H1 (cell line): ENCODE data around the gene ZNF775. TPM values are rescaled to one million over a fixed set of nuclear protein-coding genes. Genes with fewer than 3 reads are reported as not detected.
A peak's percentile ranks its signal among the peaks of the same experiment; 100 is the strongest.

Experiments
- CTCF ChIA-PET: fragments of 300-600 bp; sonication (Branson Sonifier 250); formaldehyde crosslinking; loops from one replicate; lab custom pipeline; 2021; ENCODE audit not compliant: partially characterized antibody; lab: Charles Lee
- POLR2A ChIA-PET: fragments of 300-600 bp; sonication (Branson Sonifier 250); formaldehyde crosslinking; loops from one replicate; lab custom pipeline; 2021; ENCODE audit warnings: inconsistent platforms; ENCODE audit not compliant: partially characterized antibody; lab: Charles Lee
- DNase-seq, 2 experiments: peaks; one replicate each; pipeline versions ENCODE4 v3.0.0 to v3.0.0-alpha.2; 2010 to 2022; ENCODE audit warnings: low spot score in 2 of 2, low read depth in 1 of 2, mixed read lengths in 1 of 2
- FAIRE-seq: peaks from 2 replicates; lab custom pipeline; 2011; peaks lifted over from hg19 to GRCh38; lab: Jason Lieb, UNC
- H2AFZ ChIP-seq: 2 replicates; pipeline ENCODE4 v1.8.1; 2012; ENCODE audit warnings: low read length, inconsistent platforms
- H2AK5ac ChIP-seq: 2 replicates; pipeline ENCODE4 v1.6.1; 2013; ENCODE audit warnings: low read depth, low read length
- H2BK120ac ChIP-seq: replicated peaks from 2 replicates; pipeline ENCODE3; 2013; ENCODE audit warnings: low read depth, low read length, inconsistent platforms
- H2BK12ac ChIP-seq: 2 replicates; pipeline ENCODE4 v1.6.1; 2013; ENCODE audit warnings: low read depth, low read length
- H2BK15ac ChIP-seq: 2 replicates; pipeline ENCODE4 v1.6.1; 2013; ENCODE audit warnings: low read length
- H2BK20ac ChIP-seq: 2 replicates; pipeline ENCODE4 v1.6.1; 2013; ENCODE audit warnings: low read length
- H2BK5ac ChIP-seq: 2 replicates; pipeline ENCODE4 v1.6.1; 2013; ENCODE audit warnings: low read depth, low read length
- H3K14ac ChIP-seq: 2 replicates; pipeline ENCODE4 v1.6.1; 2013; ENCODE audit warnings: inconsistent platforms; ENCODE audit not compliant: insufficient read length
- H3K18ac ChIP-seq: 2 replicates; pipeline ENCODE4 v1.6.1; 2013; ENCODE audit warnings: low read length; ENCODE audit errors: extremely low read depth
- H3K23ac ChIP-seq: 2 replicates; pipeline ENCODE4 v1.6.1; 2013; ENCODE audit warnings: inconsistent platforms; ENCODE audit not compliant: insufficient read length
- H3K23me2 ChIP-seq: 2 replicates; pipeline ENCODE4 v1.6.1; 2013; ENCODE audit warnings: low read depth, low read length
- H3K27ac ChIP-seq: 2 replicates; pipeline ENCODE4 v1.6.1; 2011; ENCODE audit warnings: low read depth, low read length, inconsistent platforms
- H3K27me3 ChIP-seq, 4 experiments: replicated peaks in 1 of 4; 1 replicate in 1 of 4; 2 replicates in 3 of 4; pipeline versions ENCODE4 v1.6.1 to v1.8.1; 2011 to 2013; ENCODE audit warnings: low read length in 3 of 4, mild to moderate bottlenecking in 3 of 4, inconsistent platforms in 2 of 4, mixed read lengths in 2 of 4, moderate library complexity in 1 of 4; ENCODE audit not compliant: control insufficient read depth in 3 of 4, insufficient read depth in 3 of 4; ENCODE audit errors: extremely low read depth in 1 of 4
- H3K36me3 ChIP-seq, 4 experiments: 2 replicates each; pipeline versions ENCODE4 v1.6.1 to v1.8.1; 2011 to 2013; ENCODE audit warnings: mild to moderate bottlenecking in 4 of 4, low read length in 3 of 4, moderate library complexity in 2 of 4, control low read depth in 1 of 4, inconsistent platforms in 1 of 4; ENCODE audit not compliant: insufficient read depth in 4 of 4, control insufficient read depth in 2 of 4
- H3K4ac ChIP-seq: replicated peaks from 2 replicates; pipeline ENCODE3; 2013; ENCODE audit warnings: low read length, low read depth, mixed read lengths, inconsistent platforms; ENCODE audit not compliant: insufficient read length
- H3K4me1 ChIP-seq, 4 experiments: replicated peaks in 1 of 4; 1 replicate in 1 of 4; 2 replicates in 3 of 4; pipeline versions ENCODE4 v1.6.1 to v1.8.1; 2011 to 2013; ENCODE audit warnings: low read length in 3 of 4, inconsistent platforms in 2 of 4, mixed read lengths in 1 of 4; ENCODE audit not compliant: insufficient read depth in 4 of 4, control insufficient read depth in 3 of 4
- H3K4me2 ChIP-seq, 2 experiments: 2 replicates each; pipeline versions ENCODE4 v1.6.1 to v1.8.1; 2011 to 2013; ENCODE audit warnings: low read depth in 2 of 2, low read length in 2 of 2, control low read depth in 1 of 2, inconsistent platforms in 1 of 2, mild to moderate bottlenecking in 1 of 2; ENCODE audit not compliant: insufficient read depth in 1 of 2
- H3K4me3 ChIP-seq, 4 experiments: fragments of 200-600, 300-600 bp in 1 of 4; sonication (generic), shearing (Covaris generic), sonication (Bioruptor Twin) in 1 of 4; 2 replicates each; pipeline versions ENCODE4 v1.5.1 to v1.8.1; 2011 to 2016; ENCODE audit warnings: low read length in 4 of 4, low read depth in 3 of 4, control low read depth in 2 of 4, inconsistent platforms in 2 of 4, mild to moderate bottlenecking in 2 of 4, mixed read lengths in 1 of 4, moderate library complexity in 1 of 4; ENCODE audit not compliant: insufficient read depth in 2 of 4; ENCODE audit errors: extremely low read depth in 1 of 4
- H3K56ac ChIP-seq: replicated peaks from 2 replicates; pipeline ENCODE3; 2013; ENCODE audit warnings: low read depth, mild to moderate bottlenecking, mixed read lengths, low read length, inconsistent platforms; ENCODE audit not compliant: insufficient read length
- H3K79me1 ChIP-seq: 2 replicates; pipeline ENCODE4 v1.6.1; 2013; ENCODE audit warnings: low read depth, low read length, control low read depth
- H3K79me2 ChIP-seq, 2 experiments: 2 replicates each; pipeline versions ENCODE4 v1.6.1 to v1.8.1; 2012 to 2013; ENCODE audit warnings: low read length in 2 of 2, mild to moderate bottlenecking in 2 of 2, inconsistent platforms in 1 of 2; ENCODE audit not compliant: insufficient read depth in 2 of 2, control insufficient read depth in 1 of 2
- H3K9ac ChIP-seq, 4 experiments: replicated peaks in 1 of 4; 1 replicate in 1 of 4; 2 replicates in 3 of 4; pipeline versions ENCODE4 v1.6.1 to v1.8.1; 2011 to 2013; ENCODE audit warnings: low read depth in 3 of 4, low read length in 3 of 4, control low read depth in 2 of 4, mild to moderate bottlenecking in 2 of 4, moderate library complexity in 2 of 4, inconsistent platforms in 1 of 4; ENCODE audit errors: extremely low read depth in 1 of 4
- H3K9me3 ChIP-seq, 2 experiments: 2 replicates each; pipeline versions ENCODE4 v1.6.1 to v1.8.1; 2012 to 2013; ENCODE audit warnings: mild to moderate bottlenecking in 2 of 2, moderate library complexity in 2 of 2, control low read depth in 1 of 2, inconsistent platforms in 1 of 2, low read depth in 1 of 2, low read length in 1 of 2, mixed read lengths in 1 of 2; ENCODE audit not compliant: insufficient read depth in 2 of 2
- H4K20me1 ChIP-seq, 2 experiments: replicated peaks in 1 of 2; 2 replicates each; pipeline versions ENCODE3 to v1.8.1; 2011 to 2013; ENCODE audit warnings: inconsistent platforms in 2 of 2, low read length in 2 of 2, mild to moderate bottlenecking in 1 of 2; ENCODE audit not compliant: insufficient read depth in 2 of 2, control insufficient read depth in 1 of 2
- H4K5ac ChIP-seq: 2 replicates; pipeline ENCODE4 v1.6.1; 2013; ENCODE audit warnings: low read length, low read depth, mixed read lengths, inconsistent platforms; ENCODE audit not compliant: insufficient read length
- H4K8ac ChIP-seq: 2 replicates; pipeline ENCODE4 v1.8.0; 2013; ENCODE audit warnings: mild to moderate bottlenecking, moderate library complexity, low read length, inconsistent platforms; ENCODE audit not compliant: insufficient read depth; ENCODE audit errors: extremely low read depth
- H4K91ac ChIP-seq: replicated peaks from 2 replicates; pipeline ENCODE3; 2013; ENCODE audit warnings: low read length, mixed read lengths, inconsistent platforms; ENCODE audit not compliant: insufficient read length
- CHD2 ChIP-seq: IDR thresholded peaks from 2 replicates; pipeline ENCODE4 v1.6.1; 2012; ENCODE audit warnings: low read length, improper control_type of control experiment
- CREB1 ChIP-seq: IDR thresholded peaks from 2 replicates; pipeline ENCODE4 v1.6.1; 2012; ENCODE audit warnings: inconsistent platforms
- EGR1 ChIP-seq: IDR thresholded peaks from 2 replicates; pipeline ENCODE4 v1.6.1; 2011; ENCODE audit warnings: low read depth, low read length, borderline replicate concordance
- GABPA ChIP-seq: IDR thresholded peaks from 2 replicates; pipeline ENCODE4 v1.6.1; 2011; ENCODE audit warnings: mild to moderate bottlenecking, low read length, moderate library complexity, borderline replicate concordance; ENCODE audit not compliant: insufficient read depth
- KDM4A ChIP-seq: IDR thresholded peaks from one replicate; pipeline ENCODE4 v1.7.1; 2012; ENCODE audit warnings: low read depth, mild to moderate bottlenecking, moderate library complexity, low read length, inconsistent platforms; ENCODE audit not compliant: severe bottlenecking
- NRF1 ChIP-seq: IDR thresholded peaks from 2 replicates; pipeline ENCODE4 v1.6.1; 2011; ENCODE audit warnings: mild to moderate bottlenecking, low read depth, low read length, improper control_type of control experiment
- PHF8 ChIP-seq: fragments of 200-600 bp; sonication (generic); conservative IDR thresholded peaks from 2 replicates; pipeline ENCODE4 v1.7.1; 2012; ENCODE audit warnings: low read depth, mild to moderate bottlenecking, inconsistent platforms, low read length, moderate library complexity
- POLR2AphosphoS5 ChIP-seq: IDR thresholded peaks from 2 replicates; pipeline ENCODE4 v1.6.1; 2011; ENCODE audit warnings: low read depth, low read length
- RBBP5 ChIP-seq: IDR thresholded peaks from 2 replicates; pipeline ENCODE4 v1.7.1; 2012; ENCODE audit warnings: low read depth, mild to moderate bottlenecking, inconsistent platforms, low read length, moderate library complexity, borderline replicate concordance
- RFX5 ChIP-seq: IDR thresholded peaks from 2 replicates; pipeline ENCODE4 v1.6.1; 2011; ENCODE audit warnings: low read depth, low read length, improper control_type of control experiment, borderline replicate concordance
- SIX5 ChIP-seq: IDR thresholded peaks from 2 replicates; pipeline ENCODE4 v1.6.1; 2011; ENCODE audit warnings: mild to moderate bottlenecking, low read depth, low read length
- SUZ12 ChIP-seq: fragments of 200-600 bp; sonication (generic); IDR thresholded peaks from 2 replicates; pipeline ENCODE4 v1.6.1; 2012; ENCODE audit warnings: mild to moderate bottlenecking, inconsistent platforms, low read length, moderate library complexity, mixed read lengths
- TAF1 ChIP-seq: IDR thresholded peaks from 2 replicates; pipeline ENCODE4 v1.6.1; 2011; ENCODE audit warnings: mild to moderate bottlenecking, low read depth, low read length
- WGBS, 2 experiments: shearing (Covaris generic) in 1 of 2; methylation state at CpG; one replicate each; pipeline versions ENCODE4 v1.1.6 to v1.1.7; 2013 to 2015; ENCODE audit warnings: low lambda C conversion rate in 2 of 2, mixed read lengths in 2 of 2, inconsistent platforms in 1 of 2, low coverage in 1 of 2, missing lambda C conversion rate in 1 of 2; ENCODE audit not compliant: insufficient replicate concordance in 2 of 2, insufficient coverage in 1 of 2, insufficient read length in 1 of 2; ENCODE audit errors: extremely low coverage in 1 of 2, missing lambda C conversion rate in 1 of 2; 5-methylcytosine and 5-hydroxymethylcytosine counted together
- polyA plus RNA-seq, 7 experiments: library from polyadenylated mRNA; depleted of rRNA in 3 of 7; stranded (reverse) in 5 of 7; unstranded in 2 of 7; fragments of >200 nt in 5 of 7; fragments of 200-250 nt in 2 of 7; gene quantifications; 1 replicate in 5 of 7; 2 replicates in 1 of 7; 4 replicates in 1 of 7; pipeline versions ENCODE4 v1.2.1 to v1.2.3, GENCODE V29; 2011 to 2013; ENCODE audit warnings: missing spikeins in 2 of 7, mixed read lengths in 2 of 7
- total RNA-seq: library from RNA; stranded (reverse); fragmentation: NEBNext Ultra II Directional; extraction: Animal tissue kit (Norgen Biotek cat#: 25700); gene quantifications from 2 replicates; pipeline ENCODE4 v1.2.1, GENCODE V29; 2021
- TF ChIP-seq, protein P1 (sequence below): IDR thresholded peaks from 2 replicates; pipeline ENCODE4 v1.6.1; 2012; ENCODE audit warnings: inconsistent platforms

ZNF775 gene
- total and polyA plus RNA-seq, 2 of the 8 experiments (the other 6 are each of a cell fraction or from before 2014, with no cell fraction given), result 13.6 to 21.5 TPM

- H3K27me3 ChIP-seq, result no peaks in the 10 kb centered on the region
- H3K9me3 ChIP-seq, result no peaks in the 10 kb centered on the region
- H3K36me3 ChIP-seq, result peaks cover 0 to 38% (median 3%) of the 10 kb centered on the region in 4 experiments; a peak in 5 of 8 replicates
- no peak for FAIRE-seq
- no peak overlapping the region for H2AFZ ChIP-seq
- H3K4me2 ChIP-seq, result no peak overlapping the region
- no peak overlapping the region for H3K4ac ChIP-seq
- H2BK120ac ChIP-seq, result no peak overlapping the region
- H2BK5ac ChIP-seq, result peak overlapping the region; percentile 28; the same call in 1 of the 2 replicates
- no peaks in the 10 kb centered on the region for H4K20me1 ChIP-seq
- ChIA-PET CTCF (interaction anchor here (0.6 to 2.4 kb wide), 15 partner anchors 10 to 759 kb away, joined by 3 to 9 read pairs (median 4); no protein-coding TSS in a partner anchor), POLR2A (interaction anchor here (2.3 to 9.0 kb wide), 3 partner anchors 9 to 21 kb away, joined by 10 to 170 read pairs (median 116); partner anchors contain the start of gene REPIN1)
- DNase-seq, result no peak
- H3K4me3 ChIP-seq, result no peak overlapping the region
- H3K79me2 ChIP-seq, result peaks cover 0 to 57% of the 10 kb centered on the region in 2 experiments; a peak in 3 of 4 replicates
- WGBS, 2 experiments, result 94% methylated on average over 5 of the region's 5 CpGs; no CpG with 5 or more reads in 1 of the 2 experiments
- H3K14ac ChIP-seq, result no peak overlapping the region
- TF ChIP-seq GABPA (no peak), CHD2 (no peak), TAF1 (no peak), PHF8 (no peak), KDM4A (no peak), POLR2AphosphoS5 (no peak), NRF1 (no peak), SIX5 (no peak), EGR1 (no peak), SUZ12 (no peak), RBBP5 (no peak), RFX5 (no peak), CREB1 (no peak)
- TF ChIP-seq, protein P1, sequence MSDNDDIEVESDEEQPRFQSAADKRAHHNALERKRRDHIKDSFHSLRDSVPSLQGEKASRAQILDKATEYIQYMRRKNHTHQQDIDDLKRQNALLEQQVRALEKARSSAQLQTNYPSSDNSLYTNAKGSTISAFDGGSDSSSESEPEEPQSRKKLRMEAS, result no peak
- no peak overlapping the region for H3K56ac ChIP-seq
- no peak overlapping the region for H4K5ac ChIP-seq
- H2BK12ac ChIP-seq, result peak overlapping the region; percentile 54; the same call in 1 of the 2 replicates
- no peak overlapping the region for H3K18ac ChIP-seq
- H3K4me1 ChIP-seq, result peaks cover 15 to 25% (median 20%) of the 10 kb centered on the region in 4 experiments
- peaks cover 3% of the 10 kb centered on the region for H3K79me1 ChIP-seq
- H2BK20ac ChIP-seq, result 0 out of 2 replicates have a peak overlapping the region, but pooled peaks have one; percentile 25
- no peak overlapping the region for H3K9ac ChIP-seq
- no peak overlapping the region for H3K27ac ChIP-seq
- no peak overlapping the region for H2AK5ac ChIP-seq
- peak overlapping the region; percentile 71 for H4K91ac ChIP-seq
- H4K8ac ChIP-seq, result peak overlapping the region; percentile 7; the same call in 1 of the 2 replicates
- H3K23me2 ChIP-seq, result no peaks in the 10 kb centered on the region
- H3K23ac ChIP-seq, result no peak overlapping the region
- no peak overlapping the region for H2BK15ac ChIP-seq
Observed at GRCh38 chr7:150389532-150389816, 10.3 kb downstream of the ZNF775 start.
